Measurements from ENCODE around the gene GPR55. TPM values are rescaled to one million over a fixed set of nuclear protein-coding genes. Genes with fewer than 3 reads are reported as not detected.

The GPR55 gene
- total RNA-seq, 1 experiment from 2014 or later = not detected

GRCh38 chr2:230935130-230935430 lies 10.0 kb upstream of the GPR55 start:
- no peak overlapping the region for H3K4me2 ChIP-seq (ENCODE audit: insufficient read depth, insufficient read length, low read length)
- H3K27ac ChIP-seq (ENCODE audit: insufficient read length, low read depth, low read length) = no peak overlapping the region
- H3K27me3 ChIP-seq (ENCODE audit: insufficient read depth, low read length) = no peaks in the 10 kb centered on the region
- H3K36me3 Mint-ChIP-seq (ENCODE audit: insufficient read depth in 1 of 3, low read depth in 3 of 3) = peaks cover 4 to 14% (median 6%) of the 10 kb centered on the region in 3 experiments; a peak in 5 of 7 replicates
- H3K27ac Mint-ChIP-seq = no peak overlapping the region
- H3K4ac ChIP-seq (ENCODE audit: low read depth, low read length) = no peak overlapping the region
- no peak overlapping the region for H3K18ac ChIP-seq (ENCODE audit: insufficient read length, low read depth, low read length)
- no peak overlapping the region for H2BK120ac ChIP-seq (ENCODE audit: low read depth, low read length, poor library complexity, severe bottlenecking)
- no peak overlapping the region for H4K8ac ChIP-seq (replicated peaks; ENCODE audit: insufficient read length, low read depth, low read length)
- H4K5ac ChIP-seq (ENCODE audit: insufficient read length, low read depth, low read length) = no peak overlapping the region
- H3K14ac ChIP-seq (ENCODE audit: insufficient read depth, low read length) = no peak overlapping the region
- H3K9me3 Mint-ChIP-seq = peaks cover 18 to 27% of the 10 kb centered on the region in 2 experiments
- no peaks in the 10 kb centered on the region for H3K23me2 ChIP-seq (ENCODE audit: insufficient read length, low read depth, low read length, poor library complexity, severe bottlenecking)
- H2BK5ac ChIP-seq (ENCODE audit: insufficient read length, low read length) = no peak overlapping the region
- no peak overlapping the region for H2AK5ac ChIP-seq (ENCODE audit: insufficient read length, low read length)
- no peaks in the 10 kb centered on the region for H3K79me2 ChIP-seq (ENCODE audit: insufficient read depth, low read length)
- no peak overlapping the region for H2AFZ ChIP-seq (ENCODE audit: low read length)
- no peaks in the 10 kb centered on the region for H3K9me3 ChIP-seq (ENCODE audit: control insufficient read depth, low read depth, low read length)
- H2BK12ac ChIP-seq (ENCODE audit: insufficient read length, low read depth, low read length) = no peak overlapping the region
- no peak overlapping the region for H3K4me3 Mint-ChIP-seq
- H2BK15ac ChIP-seq (ENCODE audit: low read depth, low read length) = no peak overlapping the region
- peaks cover 2% of the 10 kb centered on the region; the same call in 1 of the 2 replicates for H3K4me1 ChIP-seq (ENCODE audit: insufficient read depth, low read length)
- H3K4me1 Mint-ChIP-seq = peaks cover 7 to 19% of the 10 kb centered on the region in 2 experiments
- H3K79me1 ChIP-seq (ENCODE audit: insufficient read depth, low read depth, low read length, poor library complexity, severe bottlenecking) = no peaks in the 10 kb centered on the region
- no peak overlapping the region for H3T11ph ChIP-seq (ENCODE audit: low read length)
- H4K91ac ChIP-seq (ENCODE audit: insufficient read length, low read depth, low read length) = no peak overlapping the region
- TF ChIP-seq CTCF (conservative IDR thresholded peaks at IDR 0.05) = no peak
- peak; percentile 30 for DNase-seq
- H4K20me1 ChIP-seq (ENCODE audit: control insufficient read depth, insufficient read depth, insufficient read length) = no peaks in the 10 kb centered on the region
- peaks cover 2% of the 10 kb centered on the region for H3K27me3 Mint-ChIP-seq (ENCODE audit: low read depth)
- no peak overlapping the region for H2BK20ac ChIP-seq (ENCODE audit: low read depth, low read length, poor library complexity, severe bottlenecking)
- no peak overlapping the region for H3K9ac ChIP-seq (ENCODE audit: extremely low read depth, insufficient read length, low read length)
- H3K56ac ChIP-seq (ENCODE audit: insufficient read length, low read depth, low read length) = no peak overlapping the region
- H3K23ac ChIP-seq (ENCODE audit: insufficient read length, low read depth, low read length) = no peak overlapping the region
- no CpG with 5 or more reads among the region's 9 CpGs for WGBS (ENCODE audit: extremely low coverage, insufficient read length, low lambda C conversion rate)
